GM12872 (cell line): ENCODE results near the gene CEP170B.

Source experiments
- CTCF ChIP-seq: IDR thresholded peaks from 3 replicates; pipeline ENCODE4 v1.5.1; 2011; ENCODE audit warnings: low read depth, mild to moderate bottlenecking, low read length, moderate library complexity; ENCODE audit not compliant: insufficient read depth

CEP170B gene

DNA sequence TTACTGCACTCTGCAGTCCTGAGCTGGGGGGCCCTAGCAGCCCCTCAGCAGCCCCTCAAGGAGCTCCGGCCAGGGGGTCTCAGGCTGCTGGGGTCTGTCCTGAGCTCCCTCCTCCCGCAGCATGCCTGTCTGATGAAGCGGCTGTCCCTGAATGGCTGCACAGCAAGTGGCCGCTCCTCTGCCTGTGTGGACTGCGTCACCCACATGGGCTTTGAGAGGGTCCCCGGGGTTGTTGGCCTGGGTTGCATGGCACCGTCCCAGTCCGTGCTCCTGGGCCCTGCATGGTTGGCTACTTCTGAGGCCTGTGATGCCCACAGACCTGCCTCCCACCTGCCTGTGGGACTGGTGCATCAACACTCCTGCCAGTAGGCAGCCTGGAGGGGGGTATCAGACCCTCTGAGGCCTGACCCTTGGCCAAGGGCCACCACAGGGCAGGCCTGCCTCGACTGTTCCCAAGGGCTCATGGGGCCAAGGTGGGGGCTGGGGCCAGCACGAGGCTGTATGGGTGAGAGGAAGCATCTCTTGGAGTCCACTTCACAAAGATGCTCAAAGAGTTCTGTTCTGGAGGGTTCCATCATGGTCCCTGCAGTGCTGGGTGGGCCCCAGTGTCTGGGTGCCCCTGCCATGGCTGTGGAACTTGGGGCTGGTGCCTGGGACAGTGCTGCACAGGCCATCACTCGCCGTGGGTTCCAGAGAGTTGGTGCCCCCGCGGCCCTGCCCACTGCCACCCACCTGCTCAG lies 12.2 kb downstream of the CEP170B start:
- TF ChIP-seq CTCF, result no peak

GRCh38 chr14:104877806-104878550 lies 12.9 kb downstream of the CEP170B start:
- TF ChIP-seq CTCF, result no peak

GRCh38 chr14:104878582-104878981 lies 13.5 kb downstream of the CEP170B start:
- TF ChIP-seq CTCF, result no peak

DNA sequence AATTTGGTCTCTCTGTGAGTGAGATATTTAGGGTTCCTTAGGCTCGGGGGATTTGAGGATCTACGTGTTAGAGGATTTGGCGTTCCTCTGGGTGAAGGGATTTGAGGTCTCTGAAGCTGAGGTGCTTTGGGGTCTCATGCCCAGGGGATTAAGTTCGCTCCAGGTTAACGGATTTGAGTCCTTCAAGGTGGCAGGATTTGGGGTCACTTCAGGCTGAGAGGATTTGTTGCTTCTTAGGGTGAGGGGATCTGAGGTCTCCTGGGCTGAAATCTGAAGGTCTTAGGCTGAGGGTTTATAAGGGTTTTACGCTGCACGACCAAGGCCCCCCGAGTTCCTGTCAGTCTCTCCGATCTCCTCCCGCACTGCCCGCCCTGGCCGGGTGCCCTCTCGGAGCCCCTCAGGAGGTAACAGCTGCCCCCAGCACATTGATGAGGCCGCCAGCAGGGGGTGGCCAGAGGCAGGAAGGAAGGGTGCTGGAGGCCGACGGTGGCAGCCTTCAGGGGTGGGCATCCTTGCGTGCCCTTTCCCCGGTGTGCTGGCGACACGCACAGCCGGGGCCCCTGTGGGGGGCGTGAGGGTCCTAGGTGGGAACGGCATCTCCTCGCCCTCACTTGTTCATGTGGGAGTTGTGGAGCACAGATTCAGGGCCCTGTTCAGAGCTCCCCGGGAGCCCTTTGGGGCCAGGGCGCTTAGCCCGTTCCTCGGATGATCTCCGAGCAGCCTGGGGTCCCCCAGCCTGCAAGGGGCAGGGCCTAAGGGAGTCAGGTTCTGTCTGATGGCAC lies 14.3 kb downstream of the CEP170B start:
- no peak for TF ChIP-seq CTCF

DNA sequence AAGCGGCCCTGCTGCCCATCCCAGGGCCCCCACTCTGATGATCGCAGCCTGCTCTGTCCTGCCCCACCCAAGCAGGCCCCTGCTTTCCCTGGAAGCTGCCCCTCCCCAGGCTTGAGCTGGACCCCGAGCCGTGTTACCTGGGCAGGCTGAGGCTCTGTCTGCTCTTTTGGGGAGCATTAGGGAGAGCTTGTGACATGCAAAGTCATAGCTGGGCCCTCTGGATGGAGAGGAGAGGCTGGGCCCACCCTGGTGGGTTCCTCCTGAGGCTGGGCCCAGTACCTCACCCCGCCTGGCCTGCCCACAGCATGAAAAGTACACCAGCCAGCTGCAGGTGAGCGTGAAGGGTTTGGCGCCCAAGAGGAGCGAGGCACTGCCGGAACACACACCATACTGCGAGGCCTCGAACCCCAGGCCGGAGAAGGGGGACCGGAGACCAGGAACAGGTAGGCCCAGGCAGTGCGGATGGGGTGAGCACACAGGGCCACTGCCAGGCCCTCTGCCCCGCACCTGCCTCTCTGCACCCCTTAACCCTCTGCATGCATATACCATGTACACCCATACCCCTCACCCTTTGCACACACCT lies 15.0 kb downstream of the CEP170B start:
- TF ChIP-seq CTCF, result no peak

GRCh38 chr14:104880584-104881210 lies 15.6 kb downstream of the CEP170B start:
- no peak for TF ChIP-seq CTCF
